ENCODE data around the gene LRRC32. TPM values are rescaled to one million over a fixed set of nuclear protein-coding genes. Genes with fewer than 3 reads are reported as not detected.

Gene LRRC32
- total and polyA plus RNA-seq, 5 experiments from 2014 or later: 0.08 TPM; not detected in 4

GRCh38 chr11:76631566-76632308, 38.8 kb downstream of the LRRC32 start:
- ATAC-seq (no peak), DNase-seq (no peak)
- H3K27ac Mint-ChIP-seq: no peak overlapping the region
- peaks cover 0 to 20% (median 5%) of the 10 kb centered on the region in 5 donors for H3K27me3 Mint-ChIP-seq
- POLR2A ChIA-PET: no interaction called here
- no peaks in the 10 kb centered on the region for H3K9me3 Mint-ChIP-seq
- H3K36me3 Mint-ChIP-seq: no peaks in the 10 kb centered on the region
- H3K4me1 Mint-ChIP-seq: peaks cover 15 to 50% (median 27%) of the 10 kb centered on the region in 4 donors
- no peak overlapping the region for H3K4me3 Mint-ChIP-seq

- POLR2A ChIA-PET: no interaction called here
- Mint-ChIP-seq H3K4me1 (peaks cover 18 to 51% (median 33%) of the 10 kb centered on the region in 4 donors), H3K4me3 (peak overlapping the region in 1 of 10 donors; percentile 5), H3K27ac (peak overlapping the region in 3 of 10 donors; percentile 36 to 60 (median 49)), H3K36me3 (peaks cover 0 to 1% (median 0%) of the 10 kb centered on the region in 3 donors), H3K9me3 (peaks cover 0 to 2% (median 1%) of the 10 kb centered on the region in 9 donors), H3K27me3 (peaks cover 0 to 10% (median 4%) of the 10 kb centered on the region in 5 donors)
- ATAC-seq (no peak), DNase-seq (no peak)
Measured at GRCh38 chr11:76630600-76631281, 39.8 kb downstream of the LRRC32 start.

GRCh38 chr11:76629853-76630599, 40.5 kb downstream of the LRRC32 start:
- peak overlapping the region in 2 of 10 donors; percentile 5 to 70 for H3K4me3 Mint-ChIP-seq
- H3K27ac Mint-ChIP-seq: peak overlapping the region in 5 of 10 donors; percentile 16 to 68 (median 49)
- POLR2A ChIA-PET: no interaction called here
- ATAC-seq (peak in 1 of 2 donors; percentile 21), DNase-seq (peak in 2 of 10 donors; percentile 23 to 52)
- peaks cover 0 to 8% (median 3%) of the 10 kb centered on the region in 3 donors for H3K36me3 Mint-ChIP-seq
- peaks cover 18 to 56% (median 33%) of the 10 kb centered on the region in 4 donors for H3K4me1 Mint-ChIP-seq
- H3K27me3 Mint-ChIP-seq: peaks cover 2 to 5% (median 2%) of the 10 kb centered on the region in 5 donors
- H3K9me3 Mint-ChIP-seq: peaks cover 0 to 8% (median 6%) of the 10 kb centered on the region in 9 donors

GRCh38 chr11:76629116-76629852, 41.3 kb downstream of the LRRC32 start:
- H3K9me3 Mint-ChIP-seq: peaks cover 0 to 10% (median 6%) of the 10 kb centered on the region in 9 donors
- POLR2A ChIA-PET: no interaction called here
- H3K27ac Mint-ChIP-seq: peak overlapping the region in 3 of 10 donors; percentile 16 to 68 (median 49)
- DNase-seq: peak in 2 of 10 donors; percentile 33 to 65
- peak; percentile 22 to 65 for ATAC-seq
- H3K36me3 Mint-ChIP-seq: peaks cover 0 to 8% (median 3%) of the 10 kb centered on the region in 3 donors
- H3K4me3 Mint-ChIP-seq: peak overlapping the region in 1 of 10 donors; percentile 70
- H3K27me3 Mint-ChIP-seq: peaks cover 0 to 5% (median 2%) of the 10 kb centered on the region in 5 donors
- H3K4me1 Mint-ChIP-seq: peaks cover 18 to 56% (median 33%) of the 10 kb centered on the region in 4 donors

- Mint-ChIP-seq H3K4me3 (no peak overlapping the region), H3K36me3 (peaks cover 0 to 8% (median 6%) of the 10 kb centered on the region in 3 donors), H3K27ac (peak overlapping the region in 1 of 10 donors; percentile 56), H3K9me3 (peaks cover 0 to 10% (median 6%) of the 10 kb centered on the region in 9 donors), H3K4me1 (peaks cover 18 to 56% (median 33%) of the 10 kb centered on the region in 4 donors), H3K27me3 (peaks cover 0 to 5% (median 2%) of the 10 kb centered on the region in 5 donors)
- DNase-seq: peak in 1 of 10 donors; percentile 63
- POLR2A ChIA-PET: no interaction called here
- ATAC-seq: no peak
Measured at GRCh38 chr11:76628408-76628947, 42.1 kb downstream of the LRRC32 start.

GRCh38 chr11:76627606-76628005, 42.9 kb downstream of the LRRC32 start:
- POLR2A ChIA-PET: no interaction called here
- DNase-seq (peak in 1 of 10 donors; percentile 45), ATAC-seq (no peak)
- Mint-ChIP-seq H3K4me3 (no peak overlapping the region), H3K36me3 (peaks cover 0 to 8% (median 6%) of the 10 kb centered on the region in 3 donors), H3K9me3 (peaks cover 0 to 10% (median 6%) of the 10 kb centered on the region in 9 donors), H3K4me1 (peaks cover 18 to 56% (median 33%) of the 10 kb centered on the region in 4 donors), H3K27ac (peak overlapping the region in 1 of 10 donors; percentile 77), H3K27me3 (peaks cover 0 to 7% (median 2%) of the 10 kb centered on the region in 5 donors)

- peaks cover 18 to 54% (median 33%) of the 10 kb centered on the region in 4 donors for H3K4me1 Mint-ChIP-seq
- peaks cover 0 to 10% (median 6%) of the 10 kb centered on the region in 9 donors for H3K9me3 Mint-ChIP-seq
Measured at GRCh38 chr11:76626921-76627401, 43.6 kb downstream of the LRRC32 start.

GRCh38 chr11:76626266-76626665, 44.3 kb downstream of the LRRC32 start:
- Mint-ChIP-seq H3K27ac (peak overlapping the region in 2 of 10 donors; percentile 21 to 77), H3K9me3 (peaks cover 0 to 10% (median 6%) of the 10 kb centered on the region in 9 donors), H3K36me3 (peaks cover 0 to 8% (median 6%) of the 10 kb centered on the region in 3 donors), H3K4me1 (peaks cover 18 to 54% (median 33%) of the 10 kb centered on the region in 4 donors), H3K27me3 (peaks cover 0 to 7% (median 2%) of the 10 kb centered on the region in 5 donors), H3K4me3 (no peak overlapping the region)
- DNase-seq: no peak
- POLR2A ChIA-PET: no interaction called here
- no peak for ATAC-seq

More at GRCh38 chr11:76626921-76627401, 43.6 kb downstream of the LRRC32 start:
- peak overlapping the region in 1 of 10 donors; percentile 42 for H3K4me3 Mint-ChIP-seq
- H3K27ac Mint-ChIP-seq: peak overlapping the region in 1 of 10 donors; percentile 77
- H3K27me3 Mint-ChIP-seq: peaks cover 0 to 7% (median 2%) of the 10 kb centered on the region in 5 donors
- peak in 1 of 2 donors; percentile 52 for ATAC-seq
- peaks cover 0 to 8% (median 6%) of the 10 kb centered on the region in 3 donors for H3K36me3 Mint-ChIP-seq
- POLR2A ChIA-PET: no interaction called here
- DNase-seq: peak in 5 of 10 donors; percentile 8 to 68 (median 9)

- no peak for ATAC-seq
- peaks cover 0 to 7% (median 2%) of the 10 kb centered on the region in 5 donors for H3K27me3 Mint-ChIP-seq
- peaks cover 18 to 53% (median 32%) of the 10 kb centered on the region in 4 donors for H3K4me1 Mint-ChIP-seq
- DNase-seq: peak in 1 of 10 donors; percentile 44
- H3K4me3 Mint-ChIP-seq: no peak overlapping the region
- peak overlapping the region in 1 of 10 donors; percentile 24 for H3K27ac Mint-ChIP-seq
- POLR2A ChIA-PET: no interaction called here
- H3K36me3 Mint-ChIP-seq: peaks cover 0 to 8% (median 6%) of the 10 kb centered on the region in 3 donors
- peaks cover 0 to 10% (median 6%) of the 10 kb centered on the region in 9 donors for H3K9me3 Mint-ChIP-seq
Measured at GRCh38 chr11:76625472-76626186, 44.9 kb downstream of the LRRC32 start.

- H3K27ac Mint-ChIP-seq: no peak overlapping the region
- peaks cover 0 to 7% (median 2%) of the 10 kb centered on the region in 5 donors for H3K27me3 Mint-ChIP-seq
- H3K9me3 Mint-ChIP-seq: peaks cover 0 to 10% (median 6%) of the 10 kb centered on the region in 9 donors
- H3K4me1 Mint-ChIP-seq: peaks cover 13 to 45% (median 24%) of the 10 kb centered on the region in 4 donors
- peak in 1 of 10 donors; percentile 40 for DNase-seq
- H3K36me3 Mint-ChIP-seq: peaks cover 0 to 8% (median 6%) of the 10 kb centered on the region in 3 donors
- POLR2A ChIA-PET: no interaction called here
- H3K4me3 Mint-ChIP-seq: no peak overlapping the region
- ATAC-seq: no peak
Measured at GRCh38 chr11:76624500-76625379, 45.8 kb downstream of the LRRC32 start.
